GM19468 (cell line): ENCODE results near the gene TMPO.
"Not testable (repeated sequence)": the region's sequence is repeated elsewhere in the genome, so short reads cannot be mapped to it uniquely, and the experiment has no call there.

Source experiments
- ATAC-seq: cut with Tn5 transposase; IDR thresholded peaks from one replicate; pipeline ENCODE4 v1.9.1; 2021; ENCODE audit warnings: mild to moderate bottlenecking, moderate library complexity, moderate number of reproducible peaks; ENCODE audit not compliant: unreplicated experiment; ENCODE audit errors: extremely low read depth

TMPO gene

GRCh38 chr12:98504368-98504617, 11.1 kb upstream of the TMPO start:
- peak; percentile 1 for ATAC-seq

GRCh38 chr12:98509063-98509462, 6.3 kb upstream of the TMPO start:
- ATAC-seq = no peak

GRCh38 chr12:98511806-98512205, 3.6 kb upstream of the TMPO start:
- not testable (repeated sequence) for ATAC-seq

- no peak for ATAC-seq
Observed at GRCh38 chr12:98513379-98514322, 1.7 kb upstream of the TMPO start.

GRCh38 chr12:98514982-98515286, 456 bp upstream of the TMPO start:
- no peak for ATAC-seq

- ATAC-seq = peak; percentile 43
Observed at GRCh38 chr12:98516111-98516873, 902 bp downstream of the TMPO start.

GRCh38 chr12:98519257-98519907, 4.0 kb downstream of the TMPO start:
- no peak for ATAC-seq

- no peak for ATAC-seq
Observed at GRCh38 chr12:98530068-98530467, 14.7 kb downstream of the TMPO start.

GRCh38 chr12:98532687-98533304, 17.4 kb downstream of the TMPO start:
- ATAC-seq = no peak

- no peak for ATAC-seq
Observed at GRCh38 chr12:98533723-98534251, 18.4 kb downstream of the TMPO start.

- no peak for ATAC-seq
Observed at GRCh38 chr12:98538031-98538430, 22.6 kb downstream of the TMPO start.

GRCh38 chr12:98543701-98544100, 28.3 kb downstream of the TMPO start:
- no peak for ATAC-seq

- ATAC-seq = no peak
Observed at GRCh38 chr12:98544751-98545150, 29.4 kb downstream of the TMPO start.

GRCh38 chr12:98549371-98550110, 34.2 kb downstream of the TMPO start:
- ATAC-seq = no peak

GRCh38 chr12:98551787-98552186, 36.4 kb downstream of the TMPO start:
- no peak for ATAC-seq

GRCh38 chr12:98558097-98558496, 42.7 kb downstream of the TMPO start:
- not testable (repeated sequence) for ATAC-seq

GRCh38 chr12:98559666-98560065, 44.3 kb downstream of the TMPO start:
- no peak for ATAC-seq

GRCh38 chr12:98561846-98562245, 46.5 kb downstream of the TMPO start:
- no peak for ATAC-seq

GRCh38 chr12:98572010-98572409, 56.6 kb downstream of the TMPO start:
- no peak for ATAC-seq

GRCh38 chr12:98574110-98574509, 58.7 kb downstream of the TMPO start:
- ATAC-seq = no peak
